Smooth muscle cell (in vitro differentiated cells): Measurements from ENCODE around the gene ALDH7A1. TPM values are rescaled to one million over a fixed set of nuclear protein-coding genes. Genes with fewer than 3 reads are reported as not detected.

ENCODE experiments used
- DNase-seq: peaks from one replicate; lab custom pipeline; 2025; ENCODE audit not compliant: unreplicated experiment; lab: John Stamatoyannopoulos, UW
- H2AFZ ChIP-seq: fragments of 200-600 bp; sonication (generic); 2 replicates; pipeline ENCODE4 v1.6.0; 2016; ENCODE audit warnings: antibody characterized with exemption, low read depth, mild to moderate bottlenecking
- H3F3A ChIP-seq: fragments of 200-600 bp; sonication (generic); 2 replicates; pipeline ENCODE4 v1.6.0; 2017; ENCODE audit warnings: antibody characterized with exemption, low read depth
- H3K27ac ChIP-seq: fragments of 200-600 bp; sonication (generic); 2 replicates; pipeline ENCODE4 v1.5.1; 2016; ENCODE audit warnings: low read depth, mild to moderate bottlenecking
- H3K27me3 ChIP-seq: fragments of 200-600 bp; sonication (generic); 2 replicates; pipeline ENCODE4 v1.6.1; 2016; ENCODE audit warnings: low read depth, mild to moderate bottlenecking
- H3K36me3 ChIP-seq: fragments of 200-600 bp; sonication (generic); 2 replicates; pipeline ENCODE4 v1.5.1; 2016; ENCODE audit warnings: low read depth
- H3K4me1 ChIP-seq: fragments of 200-600 bp; sonication (generic); 2 replicates; pipeline ENCODE4 v1.5.1; 2016; ENCODE audit warnings: low read depth
- H3K4me2 ChIP-seq: fragments of 200-600 bp; sonication (generic); 2 replicates; pipeline ENCODE4 v1.6.0; 2016; ENCODE audit warnings: mild to moderate bottlenecking
- H3K4me3 ChIP-seq: fragments of 200-600 bp; sonication (generic); 2 replicates; pipeline ENCODE4 v1.5.1; 2016; ENCODE audit warnings: mild to moderate bottlenecking
- H3K79me2 ChIP-seq: fragments of 200-600 bp; sonication (generic); 2 replicates; pipeline ENCODE4 v1.6.0; 2016; ENCODE audit warnings: low read depth, mild to moderate bottlenecking
- H3K9ac ChIP-seq: fragments of 200-600 bp; sonication (generic); 2 replicates; pipeline ENCODE4 v1.6.0; 2016; ENCODE audit warnings: low read depth
- H3K9me3 ChIP-seq: fragments of 200-600 bp; sonication (generic); replicated peaks from 2 replicates; pipeline ENCODE4 v1.5.1; 2016; ENCODE audit warnings: low read depth
- H4K20me1 ChIP-seq: fragments of 200-600 bp; sonication (generic); 2 replicates; pipeline ENCODE4 v1.6.0; 2016; ENCODE audit warnings: low read depth
- CTCF ChIP-seq: fragments of 200-600 bp; sonication (generic); IDR thresholded peaks from 2 replicates; pipeline ENCODE4 v1.5.1; 2017; ENCODE audit warnings: borderline replicate concordance, mild to moderate bottlenecking, antibody characterized with exemption; ENCODE audit not compliant: insufficient read depth, poor library complexity, severe bottlenecking
- WGBS: methylation state at CpG from one replicate; pipeline ENCODE4 v1.1.7; 2016; ENCODE audit warnings: low lambda C conversion rate; 5-methylcytosine and 5-hydroxymethylcytosine counted together
- polyA plus RNA-seq: library from polyadenylated mRNA; unstranded; fragments of >200 nt; fragmentation: Nextera tagmentation; extraction: Ambion mirVana; gene quantifications from 2 replicates; pipeline ENCODE4 v1.2.1, GENCODE V29; 2016
- total RNA-seq: library from RNA; depleted of rRNA; stranded (reverse); fragments of >200 nt; gene quantifications from 2 replicates; pipeline ENCODE4 v1.2.3, GENCODE V29; 2014

ALDH7A1 gene
- total and polyA plus RNA-seq, 2 experiments from 2014 or later, result 26.5 to 55.3 TPM

GRCh38 chr5:126499278-126499677 lies 95.7 kb downstream of the ALDH7A1 start:
- WGBS, result 90% methylated on average over 2 of the region's 2 CpGs
- Histone ChIP-seq H3K4me1 (no peaks in the 10 kb centered on the region), H4K20me1 (no peaks in the 10 kb centered on the region), H3K4me3 (no peak overlapping the region), H3K9me3 (no peaks in the 10 kb centered on the region), H3K27me3 (no peaks in the 10 kb centered on the region), H3K4me2 (no peak overlapping the region), H3K36me3 (no peaks in the 10 kb centered on the region), H3K9ac (no peak overlapping the region), H3K79me2 (no peaks in the 10 kb centered on the region), H3K27ac (no peak overlapping the region), H2AFZ (no peak overlapping the region), H3F3A (no peaks in the 10 kb centered on the region)
- TF ChIP-seq CTCF, result no peak
- no peak for DNase-seq

- no peak overlapping the region for H3K4me2 ChIP-seq
- H3K9ac ChIP-seq, result no peak overlapping the region
- DNase-seq, result no peak
- TF ChIP-seq CTCF, result no peak
- no peak overlapping the region for H3K4me3 ChIP-seq
- H3K27me3 ChIP-seq, result no peaks in the 10 kb centered on the region
- no peaks in the 10 kb centered on the region for H3K4me1 ChIP-seq
- H2AFZ ChIP-seq, result no peak overlapping the region
- no peak overlapping the region for H3K27ac ChIP-seq
- H3K79me2 ChIP-seq, result no peaks in the 10 kb centered on the region
- H3F3A ChIP-seq, result no peaks in the 10 kb centered on the region
- WGBS, result 96% methylated on average over 5 of the region's 5 CpGs
- H3K9me3 ChIP-seq, result no peaks in the 10 kb centered on the region
- no peaks in the 10 kb centered on the region for H3K36me3 ChIP-seq
- H4K20me1 ChIP-seq, result no peaks in the 10 kb centered on the region
Observed at GRCh38 chr5:126497506-126497905, 97.5 kb downstream of the ALDH7A1 start.

GRCh38 chr5:126494393-126494792 lies 100.6 kb downstream of the ALDH7A1 start:
- Histone ChIP-seq H3K36me3 (no peaks in the 10 kb centered on the region), H3K79me2 (no peaks in the 10 kb centered on the region), H3K4me3 (no peak overlapping the region), H3K27me3 (no peaks in the 10 kb centered on the region), H3K9me3 (no peaks in the 10 kb centered on the region), H3F3A (no peaks in the 10 kb centered on the region), H2AFZ (no peak overlapping the region), H3K4me1 (peaks cover 14% of the 10 kb centered on the region), H3K9ac (no peak overlapping the region), H4K20me1 (no peaks in the 10 kb centered on the region), H3K4me2 (no peak overlapping the region), H3K27ac (no peak overlapping the region)
- 97% methylated on average over 3 of the region's 3 CpGs for WGBS
- DNase-seq, result no peak
- no peak for TF ChIP-seq CTCF

GRCh38 chr5:126492939-126493338 lies 102.1 kb downstream of the ALDH7A1 start:
- no peak for DNase-seq
- Histone ChIP-seq H3K36me3 (no peaks in the 10 kb centered on the region), H2AFZ (no peak overlapping the region), H3K4me2 (no peak overlapping the region), H3K4me3 (no peak overlapping the region), H3K9ac (no peak overlapping the region), H3K9me3 (no peaks in the 10 kb centered on the region), H3K4me1 (peaks cover 28% of the 10 kb centered on the region), H3K27me3 (no peaks in the 10 kb centered on the region), H3K27ac (no peak overlapping the region), H4K20me1 (no peaks in the 10 kb centered on the region), H3F3A (no peaks in the 10 kb centered on the region), H3K79me2 (no peaks in the 10 kb centered on the region)
- WGBS, result 78% methylated on average over 8 of the region's 8 CpGs
- no peak for TF ChIP-seq CTCF
